ENCODE measurements around the gene LIMA1.

- TF ChIP-seq RARB (CRISPR knock-in tag; IDR thresholded peaks at IDR 0.05) (no peak), BACH2 (CRISPR knock-in tag; IDR thresholded peaks at IDR 0.05; ENCODE audit: borderline replicate concordance) (no peak), TSHZ2 (CRISPR knock-in tag; IDR thresholded peaks at IDR 0.05) (no peak), PATZ1 (CRISPR knock-in tag; IDR thresholded peaks at IDR 0.05; ENCODE audit: borderline replicate concordance) (no peak), ZNF70 (CRISPR knock-in tag; IDR thresholded peaks at IDR 0.05) (no peak)
These were observed 7.8 kb downstream of the LIMA1 start for GRCh38 chr12:50275556-50275955.
